SK-N-MC (cell line): ENCODE data around the gene KCNT2.
A peak's percentile ranks its signal among the peaks of the same experiment; 100 is the strongest.

Experiments used
- DNase-seq: peaks from one replicate; pipeline ENCODE4 v3.0.0-alpha.2; 2011; ENCODE audit warnings: low read depth, low spot score
- H3K27ac ChIP-seq: fragments of 200-600 bp; sonication (generic); 2 replicates; pipeline ENCODE4 v1.5.1; 2016; ENCODE audit warnings: mixed run types
- H3K36me3 ChIP-seq: fragments of 200-600 bp; sonication (generic); 2 replicates; pipeline ENCODE4 v1.6.1; 2017; ENCODE audit warnings: antibody characterized with exemption, low read length, mixed read lengths; ENCODE audit not compliant: insufficient read depth
- H3K4me3 ChIP-seq: fragments of 200-600 bp; sonication (generic); 2 replicates; pipeline ENCODE4 v1.5.1; 2016
- H3K9ac ChIP-seq: fragments of 200-600 bp; sonication (generic); 2 replicates; pipeline ENCODE4 v1.8.0; 2017; ENCODE audit warnings: mixed run types, mixed read lengths; ENCODE audit not compliant: insufficient read length
- H3K9me3 ChIP-seq: fragments of 200-600 bp; sonication (generic); 2 replicates; pipeline ENCODE4 v1.6.1; 2017; ENCODE audit warnings: low read depth, mild to moderate bottlenecking, antibody characterized with exemption, low read length, moderate library complexity, mixed read lengths
- EZH2 ChIP-seq: fragments of 200-600 bp; sonication (generic); IDR thresholded peaks from one replicate; pipeline ENCODE4 v1.6.1; 2017; ENCODE audit warnings: antibody characterized with exemption
- FOXP2 ChIP-seq: optimal IDR thresholded peaks from 2 replicates; pipeline ENCODE3; 2011; ENCODE audit warnings: mild to moderate bottlenecking, moderate library complexity; ENCODE audit not compliant: insufficient read depth; ENCODE audit errors: extremely low read length, control extremely low read depth
- POLR2AphosphoS5 ChIP-seq: IDR thresholded peaks from 2 replicates; pipeline ENCODE4 v1.6.1; 2012; ENCODE audit warnings: mild to moderate bottlenecking, low read depth, low read length, borderline replicate concordance

The KCNT2 gene

DNA sequence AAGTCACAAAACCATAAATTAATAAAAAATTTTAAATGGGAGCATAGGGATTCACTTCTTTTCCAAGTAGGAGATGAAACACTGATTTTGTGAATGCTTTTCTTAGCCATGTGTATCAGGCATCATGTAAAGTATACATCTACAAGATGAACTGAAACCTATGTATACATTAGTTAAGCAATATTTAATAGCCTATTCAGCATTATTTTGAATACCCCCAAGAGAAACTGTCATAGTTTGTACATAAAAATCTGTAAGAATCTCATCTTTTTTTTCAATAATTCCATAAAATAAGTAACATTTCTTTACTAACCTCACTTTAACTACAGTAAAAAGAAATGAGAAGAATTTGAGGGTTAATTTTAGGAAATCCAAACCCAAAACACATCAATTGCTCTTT lies 348.0 kb downstream of the KCNT2 start:
- TF ChIP-seq EZH2 (no peak), POLR2AphosphoS5 (no peak), FOXP2 (no peak)
- Histone ChIP-seq H3K36me3 (no peaks in the 10 kb centered on the region), H3K9ac (no peak overlapping the region), H3K27ac (no peak overlapping the region), H3K4me3 (no peak overlapping the region), H3K9me3 (no peaks in the 10 kb centered on the region)
- DNase-seq = no peak

DNA sequence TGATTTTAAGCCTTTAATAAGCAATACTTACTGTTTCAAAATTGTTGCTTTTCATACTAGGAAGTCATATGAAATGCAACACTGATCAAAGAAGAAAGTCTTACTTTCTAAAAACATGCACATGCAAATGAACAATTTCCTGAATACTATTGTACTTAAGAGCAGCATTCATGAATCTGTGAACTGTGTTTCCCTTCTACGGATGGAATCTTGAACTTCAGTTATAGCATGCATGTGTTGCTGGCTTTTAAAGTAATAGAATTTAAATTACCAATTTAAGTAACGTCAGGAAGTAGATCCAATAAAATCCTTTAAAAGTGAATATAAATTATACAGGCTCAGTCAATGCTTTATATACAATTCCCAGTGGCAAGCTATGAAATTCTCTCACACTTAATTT lies 348.9 kb downstream of the KCNT2 start:
- no peaks in the 10 kb centered on the region for H3K36me3 ChIP-seq
- no peaks in the 10 kb centered on the region for H3K9me3 ChIP-seq
- peak overlapping the region; percentile 80 for H3K27ac ChIP-seq
- TF ChIP-seq POLR2AphosphoS5 (peak; percentile 54; the same call in 1 of the 2 replicates), FOXP2 (no peak), EZH2 (no peak)
- peak overlapping the region; percentile 51 for H3K4me3 ChIP-seq
- DNase-seq = peak; percentile 95
- no peak overlapping the region for H3K9ac ChIP-seq

DNA sequence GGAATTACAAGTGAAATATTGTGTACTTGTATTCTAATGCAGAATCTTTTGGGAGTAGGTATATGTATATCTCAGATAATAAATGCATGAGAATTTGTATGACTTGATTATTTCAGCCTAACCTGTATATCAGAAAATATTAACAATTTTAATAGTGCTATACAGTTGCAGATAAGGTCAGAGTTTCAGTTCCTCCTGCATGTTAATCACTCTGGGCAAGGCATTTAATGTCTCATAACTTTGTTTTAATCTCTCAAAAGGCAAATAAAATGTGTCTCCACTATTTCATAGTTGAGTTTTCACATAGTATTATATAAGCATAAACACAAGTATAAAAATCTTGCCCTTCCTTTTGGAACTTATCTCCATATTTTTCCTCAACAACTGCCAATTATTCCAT lies 352.5 kb downstream of the KCNT2 start:
- DNase-seq = no peak
- TF ChIP-seq FOXP2 (no peak), POLR2AphosphoS5 (no peak), EZH2 (no peak)
- no peak overlapping the region for H3K9ac ChIP-seq
- no peaks in the 10 kb centered on the region for H3K9me3 ChIP-seq
- H3K36me3 ChIP-seq = no peaks in the 10 kb centered on the region
- no peak overlapping the region for H3K27ac ChIP-seq
- no peak overlapping the region for H3K4me3 ChIP-seq

DNA sequence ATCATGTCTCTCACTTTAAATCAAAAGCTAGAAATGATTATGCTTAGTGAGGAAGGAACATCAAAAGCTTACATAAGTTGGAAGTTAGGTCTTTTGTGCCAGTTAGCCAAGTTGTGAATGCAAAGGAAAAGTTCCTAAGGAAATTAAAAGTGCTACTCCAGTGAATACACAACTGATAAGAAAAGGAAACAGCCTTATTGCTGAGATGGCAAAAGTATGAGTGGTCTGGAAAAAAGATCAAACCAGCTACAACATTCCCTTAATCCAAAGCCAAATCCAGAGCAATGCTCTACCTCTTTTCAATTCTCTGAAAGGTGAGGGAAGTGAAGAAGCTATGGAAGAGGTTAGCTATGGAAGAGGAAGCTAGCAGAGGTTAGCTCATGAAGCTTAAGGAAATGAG lies 378.7 kb downstream of the KCNT2 start:
- Histone ChIP-seq H3K9ac (no peak overlapping the region), H3K9me3 (no peaks in the 10 kb centered on the region), H3K4me3 (no peak overlapping the region), H3K36me3 (no peaks in the 10 kb centered on the region), H3K27ac (no peak overlapping the region)
- TF ChIP-seq EZH2 (no peak), POLR2AphosphoS5 (no peak), FOXP2 (no peak)
- DNase-seq = no peak

DNA sequence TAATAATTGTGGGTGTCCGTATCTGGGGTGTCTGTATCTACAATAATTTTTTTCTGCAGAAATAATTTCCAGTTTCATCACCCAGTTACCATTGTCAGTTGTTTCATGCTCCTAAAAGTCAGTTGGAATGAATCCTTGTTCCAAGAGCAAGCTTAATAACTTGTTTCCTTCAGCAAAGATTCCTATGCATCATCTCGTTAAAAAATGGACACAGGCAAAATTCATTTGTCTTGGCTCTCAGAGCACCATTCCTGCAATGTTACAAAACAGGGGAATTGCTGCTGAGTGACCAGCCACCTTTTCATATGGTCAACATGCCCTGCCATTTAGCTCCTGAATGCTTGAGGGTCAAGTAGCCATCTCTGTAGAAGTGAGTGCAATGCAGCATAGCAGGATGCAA lies 393.4 kb downstream of the KCNT2 start:
- no peak overlapping the region for H3K27ac ChIP-seq
- H3K4me3 ChIP-seq = no peak overlapping the region
- no peak for TF ChIP-seq EZH2
- TF ChIP-seq FOXP2 = no peak
- TF ChIP-seq POLR2AphosphoS5 = no peak
- no peak overlapping the region for H3K9ac ChIP-seq
- no peaks in the 10 kb centered on the region for H3K36me3 ChIP-seq
- H3K9me3 ChIP-seq = no peaks in the 10 kb centered on the region
- DNase-seq = no peak

DNA sequence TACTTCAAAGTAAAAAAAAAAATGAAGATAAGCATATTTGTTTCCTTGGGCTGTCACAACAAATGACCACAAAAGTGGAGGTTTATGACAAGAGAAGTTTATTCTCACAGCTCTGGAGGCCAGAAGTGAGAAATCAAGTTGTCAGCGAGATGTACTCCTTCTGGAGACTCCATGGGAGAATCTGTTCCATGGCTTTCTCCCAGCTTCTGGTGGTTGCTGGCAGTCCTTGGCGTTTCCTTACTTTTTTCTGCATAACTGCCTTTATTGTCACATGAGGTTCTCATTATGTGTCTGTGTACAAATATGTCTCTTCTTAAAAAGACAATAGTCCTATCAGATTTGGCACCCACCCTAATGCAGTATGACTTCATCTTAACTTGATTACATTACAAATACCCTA lies 398.3 kb downstream of the KCNT2 start:
- DNase-seq = no peak
- Histone ChIP-seq H3K9me3 (no peaks in the 10 kb centered on the region), H3K4me3 (no peak overlapping the region), H3K9ac (no peak overlapping the region), H3K27ac (no peak overlapping the region), H3K36me3 (no peaks in the 10 kb centered on the region)
- TF ChIP-seq POLR2AphosphoS5 (no peak), FOXP2 (no peak), EZH2 (no peak)

DNA sequence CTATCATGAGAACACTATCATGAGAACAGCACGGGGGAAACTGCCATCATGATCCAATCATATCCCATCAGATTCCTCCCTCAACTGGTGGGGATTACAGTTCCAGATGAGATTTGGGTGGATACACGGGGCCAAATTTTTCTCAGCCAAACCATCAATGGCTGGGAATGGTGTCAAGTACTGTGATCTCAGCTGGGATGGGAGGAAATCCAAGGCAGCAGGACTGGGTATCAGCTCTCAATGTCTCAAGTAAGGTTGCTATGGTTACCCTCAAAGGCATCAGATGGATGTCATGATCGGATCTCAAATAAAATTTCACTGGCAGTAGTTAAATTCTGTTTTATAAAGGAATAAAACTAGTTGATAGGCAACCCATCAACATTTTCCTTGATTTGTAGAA lies 399.0 kb downstream of the KCNT2 start:
- no peaks in the 10 kb centered on the region for H3K36me3 ChIP-seq
- H3K9me3 ChIP-seq = no peaks in the 10 kb centered on the region
- no peak overlapping the region for H3K4me3 ChIP-seq
- DNase-seq = no peak
- H3K27ac ChIP-seq = no peak overlapping the region
- TF ChIP-seq POLR2AphosphoS5 (no peak), FOXP2 (no peak), EZH2 (no peak)
- H3K9ac ChIP-seq = no peak overlapping the region

DNA sequence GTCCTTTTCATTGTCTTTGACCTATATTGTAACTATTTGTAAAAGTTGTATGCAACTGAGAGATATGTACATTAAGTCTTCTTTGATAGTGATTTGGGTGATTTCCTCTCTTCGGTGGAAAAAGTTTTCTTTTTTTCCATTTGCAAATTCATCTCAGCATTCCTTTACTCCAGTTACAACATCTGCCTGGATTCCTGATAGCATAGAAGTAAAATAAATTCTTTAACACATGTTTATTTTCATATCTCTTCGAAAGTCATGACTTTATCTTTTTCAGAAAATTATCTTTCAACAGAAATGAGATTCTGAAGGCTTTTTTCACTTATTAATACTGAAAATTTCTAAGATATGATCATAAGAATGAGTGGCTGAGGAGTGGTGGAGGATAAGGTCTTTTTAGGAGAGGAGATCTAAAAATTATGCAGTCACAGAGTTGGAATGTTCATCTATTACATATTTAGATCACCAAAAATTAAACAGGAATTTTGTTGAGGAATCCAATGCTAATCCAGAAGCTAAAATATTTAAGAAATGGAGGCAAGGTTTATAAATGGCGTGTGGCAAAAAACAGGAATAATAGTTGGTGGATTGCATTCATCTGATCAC lies 400.5 kb downstream of the KCNT2 start:
- H3K9me3 ChIP-seq = no peaks in the 10 kb centered on the region
- no peak overlapping the region for H3K4me3 ChIP-seq
- no peak overlapping the region for H3K27ac ChIP-seq
- no peaks in the 10 kb centered on the region for H3K36me3 ChIP-seq
- no peak overlapping the region for H3K9ac ChIP-seq
- DNase-seq = no peak
- TF ChIP-seq POLR2AphosphoS5 = no peak
- TF ChIP-seq EZH2 = no peak
- TF ChIP-seq FOXP2 = no peak

DNA sequence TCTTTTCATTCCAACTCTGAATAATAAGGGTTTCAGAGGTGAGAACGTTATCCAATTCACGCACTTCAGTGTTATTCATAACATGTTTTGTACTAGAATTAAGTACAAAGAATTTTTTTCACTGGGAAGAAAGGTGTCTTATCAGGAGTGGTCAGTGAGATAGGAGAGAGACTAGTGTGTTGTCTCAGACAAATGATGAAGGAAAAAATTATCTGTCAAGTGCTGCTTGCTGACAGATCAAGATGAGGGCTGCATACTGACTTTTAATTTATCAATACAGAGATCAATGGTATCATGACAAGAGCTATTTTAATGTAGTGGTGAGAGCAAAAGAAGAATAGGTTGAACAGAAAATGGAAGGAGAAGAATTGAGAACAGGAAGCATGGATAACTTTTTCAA lies 402.4 kb downstream of the KCNT2 start:
- DNase-seq = no peak
- no peak overlapping the region for H3K4me3 ChIP-seq
- H3K9me3 ChIP-seq = no peaks in the 10 kb centered on the region
- H3K36me3 ChIP-seq = no peaks in the 10 kb centered on the region
- no peak overlapping the region for H3K9ac ChIP-seq
- H3K27ac ChIP-seq = no peak overlapping the region
- TF ChIP-seq FOXP2 = no peak
- TF ChIP-seq EZH2 = no peak
- TF ChIP-seq POLR2AphosphoS5 = no peak
